Measurements from ENCODE around the gene RASSF4. TPM values are rescaled to one million over a fixed set of nuclear protein-coding genes. Genes with fewer than 3 reads are reported as not detected.

RASSF4 gene
- total RNA-seq, 1 experiment from 2014 or later = 11.5 TPM

DNA sequence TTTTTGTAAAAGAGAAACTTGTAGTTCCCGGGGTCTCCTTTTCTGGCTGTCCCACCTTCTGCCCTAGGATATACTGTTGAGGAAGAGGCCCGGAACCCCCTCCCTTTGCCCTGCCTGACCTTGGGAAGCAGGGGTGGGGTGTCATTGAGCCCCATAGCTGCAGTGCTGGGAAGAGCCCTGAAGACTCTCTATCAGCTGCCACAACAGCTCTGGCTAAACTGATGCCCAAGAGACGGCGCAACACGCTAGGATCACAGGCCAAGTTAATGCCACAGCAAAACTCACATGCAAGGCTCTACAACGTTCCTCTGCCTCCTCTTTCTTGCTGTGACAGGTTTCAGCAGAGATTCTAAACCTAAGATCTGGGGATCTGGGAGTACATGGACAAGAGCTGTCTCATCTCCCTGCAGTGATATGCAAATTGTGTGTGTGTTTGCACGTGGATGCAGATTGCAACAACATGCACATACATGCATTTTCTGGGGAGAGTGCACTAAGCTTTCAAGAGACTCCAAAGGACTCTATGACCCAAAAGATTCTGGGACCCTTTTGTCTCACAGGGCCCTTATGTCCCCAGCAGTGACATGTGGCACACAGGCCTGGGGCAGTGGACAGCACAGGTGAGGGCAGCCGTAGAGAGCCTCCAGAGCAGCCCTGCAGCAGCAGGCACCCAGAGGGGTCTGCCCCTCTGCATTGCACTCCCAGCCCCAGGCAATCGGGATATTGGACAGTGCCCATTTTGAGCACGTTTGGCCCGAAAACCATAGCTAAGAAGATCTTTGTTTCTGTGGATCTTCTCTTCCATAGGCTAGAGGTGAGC, 2.5 kb downstream of the RASSF4 start:
- no peak overlapping the region for H3K9ac ChIP-seq (ENCODE audit: extremely low read depth, insufficient read length, low read length)
- H3K4ac ChIP-seq (ENCODE audit: low read depth, low read length) = no peak overlapping the region
- H3K18ac ChIP-seq (ENCODE audit: insufficient read length, low read depth, low read length) = no peak overlapping the region
- no peak overlapping the region for H2BK20ac ChIP-seq (ENCODE audit: low read depth, low read length, poor library complexity, severe bottlenecking)
- H3K23me2 ChIP-seq (ENCODE audit: insufficient read length, low read depth, low read length, poor library complexity, severe bottlenecking) = peaks cover 11% of the 10 kb centered on the region
- no peak overlapping the region for H3K56ac ChIP-seq (ENCODE audit: insufficient read length, low read depth, low read length)
- H3K9me3 Mint-ChIP-seq = no peaks in the 10 kb centered on the region; a peak in 1 of 5 replicates
- no peak overlapping the region for H2AK5ac ChIP-seq (ENCODE audit: insufficient read length, low read length)
- H3K79me1 ChIP-seq (ENCODE audit: insufficient read depth, low read depth, low read length, poor library complexity, severe bottlenecking) = no peaks in the 10 kb centered on the region
- peaks cover 75 to 77% of the 10 kb centered on the region in 2 experiments for H3K4me1 Mint-ChIP-seq
- no peak overlapping the region for H3K23ac ChIP-seq (ENCODE audit: insufficient read length, low read depth, low read length)
- H3K27ac Mint-ChIP-seq = no peak overlapping the region
- H3K27me3 Mint-ChIP-seq (ENCODE audit: low read depth) = peaks cover 13% of the 10 kb centered on the region
- no peaks in the 10 kb centered on the region for H3K9me3 ChIP-seq (ENCODE audit: control insufficient read depth, low read depth, low read length)
- no peak for TF ChIP-seq CTCF (conservative IDR thresholded peaks at IDR 0.05)
- H2BK15ac ChIP-seq (ENCODE audit: low read depth, low read length) = no peak overlapping the region
- no peak overlapping the region for H4K8ac ChIP-seq (replicated peaks; ENCODE audit: insufficient read length, low read depth, low read length)
- no peak overlapping the region for H2AFZ ChIP-seq (ENCODE audit: low read length)
- H3K4me3 Mint-ChIP-seq = no peak overlapping the region
- H2BK120ac ChIP-seq (ENCODE audit: low read depth, low read length, poor library complexity, severe bottlenecking) = no peak overlapping the region
- no peak overlapping the region for H2BK12ac ChIP-seq (ENCODE audit: insufficient read length, low read depth, low read length)
- DNase-seq = peak; percentile 15
- no peak overlapping the region for H3K27ac ChIP-seq (ENCODE audit: insufficient read length, low read depth, low read length)
- H3K4me1 ChIP-seq (ENCODE audit: insufficient read depth, low read length) = peaks cover 25% of the 10 kb centered on the region
- no peak overlapping the region; the same call in 1 of the 2 replicates for H3K14ac ChIP-seq (ENCODE audit: insufficient read depth, low read length)
- no peak overlapping the region for H3T11ph ChIP-seq (ENCODE audit: low read length)
- H3K4me2 ChIP-seq (ENCODE audit: insufficient read depth, insufficient read length, low read length) = no peak overlapping the region
- no peaks in the 10 kb centered on the region for H3K27me3 ChIP-seq (ENCODE audit: insufficient read depth, low read length)
- no peak overlapping the region for H4K91ac ChIP-seq (ENCODE audit: insufficient read length, low read depth, low read length)
- peaks cover 0 to 2% (median 0%) of the 10 kb centered on the region in 3 experiments; a peak in 2 of 7 replicates for H3K36me3 Mint-ChIP-seq (ENCODE audit: insufficient read depth in 1 of 3, low read depth in 3 of 3)
- H4K5ac ChIP-seq (ENCODE audit: insufficient read length, low read depth, low read length) = no peak overlapping the region
- no peaks in the 10 kb centered on the region for H4K20me1 ChIP-seq (ENCODE audit: control insufficient read depth, insufficient read depth, insufficient read length)
- WGBS (ENCODE audit: extremely low coverage, insufficient read length, low lambda C conversion rate) = no CpG with 5 or more reads among the region's 11 CpGs
- no peak overlapping the region for H2BK5ac ChIP-seq (ENCODE audit: insufficient read length, low read length)
- no peaks in the 10 kb centered on the region for H3K79me2 ChIP-seq (ENCODE audit: insufficient read depth, low read length)
